Urinary bladder (tissue), 4 donors: ENCODE measurements around the gene ELAVL4. TPM values are rescaled to one million over a fixed set of nuclear protein-coding genes. Genes with fewer than 3 reads are reported as not detected.

ENCODE experiments used
- DNase-seq: peaks from one replicate; pipeline ENCODE4 v3.0.0-alpha.2; 2015; ENCODE audit errors: extremely low spot score
- H3K27ac ChIP-seq: one replicate; pipeline ENCODE4 v1.5.1; 2013; ENCODE audit warnings: low read depth, mild to moderate bottlenecking, moderate library complexity
- H3K36me3 ChIP-seq: one replicate; pipeline ENCODE4 v1.6.1; 2013; ENCODE audit warnings: mild to moderate bottlenecking, moderate library complexity; ENCODE audit not compliant: insufficient read depth
- H3K4me1 ChIP-seq: one replicate; pipeline ENCODE4 v1.6.1; 2013; ENCODE audit warnings: mild to moderate bottlenecking, moderate library complexity; ENCODE audit not compliant: insufficient read depth
- H3K4me3 ChIP-seq: one replicate; pipeline ENCODE4 v1.5.1; 2013; ENCODE audit warnings: low read depth, low read length
- WGBS: extraction: QIAGEN DNeasy Blood & Tissue Kit; methylation state at CpG from one replicate; pipeline ENCODE4 v1.1.7; 2013; 5-methylcytosine and 5-hydroxymethylcytosine counted together
- polyA plus RNA-seq: library from polyadenylated mRNA; stranded (reverse); fragments of 200-250 nt; gene quantifications from one replicate; pipeline ENCODE4 v1.2.3, GENCODE V29; 2013
- total RNA-seq: library from RNA; depleted of rRNA; stranded (reverse); fragments of >200 nt; gene quantifications from one replicate; pipeline ENCODE4 v1.2.3, GENCODE V29; 2014
- donor health status: healthy with polysubstance abuse.
- donor health status: healthy.

ELAVL4 gene
- total and polyA plus RNA-seq, 2 donors = 1.2 to 5.7 TPM

- Histone ChIP-seq H3K27ac (no peak overlapping the region), H3K4me1 (no peaks in the 10 kb centered on the region), H3K4me3 (no peak overlapping the region), H3K36me3 (no peaks in the 10 kb centered on the region)
- no peak for DNase-seq
- 69% methylated on average over 3 of the region's 3 CpGs for WGBS
Measured at GRCh38 chr1:50213505-50213904, 104.8 kb downstream of the ELAVL4 start.

GRCh38 chr1:50214717-50215116, 106.0 kb downstream of the ELAVL4 start:
- Histone ChIP-seq H3K36me3 (no peaks in the 10 kb centered on the region), H3K4me1 (no peaks in the 10 kb centered on the region), H3K4me3 (no peak overlapping the region), H3K27ac (no peak overlapping the region)
- no peak for DNase-seq
- WGBS = 68% methylated on average over 8 of the region's 8 CpGs

GRCh38 chr1:50218344-50219120, 109.8 kb downstream of the ELAVL4 start:
- 80% methylated on average over 7 of the region's 7 CpGs for WGBS
- no peaks in the 10 kb centered on the region for H3K4me1 ChIP-seq
- no peak overlapping the region for H3K27ac ChIP-seq
- no peaks in the 10 kb centered on the region for H3K36me3 ChIP-seq
- no peak for DNase-seq
- H3K4me3 ChIP-seq = no peak overlapping the region

- DNase-seq = no peak
- H3K4me1 ChIP-seq = no peaks in the 10 kb centered on the region
- no peaks in the 10 kb centered on the region for H3K36me3 ChIP-seq
- 62% methylated on average over 4 of the region's 4 CpGs for WGBS
- no peak overlapping the region for H3K4me3 ChIP-seq
- no peak overlapping the region for H3K27ac ChIP-seq
Measured at GRCh38 chr1:50228871-50229384, 120.2 kb downstream of the ELAVL4 start.

GRCh38 chr1:50231209-50231608, 122.5 kb downstream of the ELAVL4 start:
- Histone ChIP-seq H3K36me3 (no peaks in the 10 kb centered on the region), H3K4me3 (no peak overlapping the region), H3K4me1 (no peaks in the 10 kb centered on the region), H3K27ac (no peak overlapping the region)
- 43% methylated on average over 5 of the region's 5 CpGs for WGBS
- DNase-seq = no peak

- DNase-seq = no peak
- Histone ChIP-seq H3K36me3 (no peaks in the 10 kb centered on the region), H3K4me1 (no peaks in the 10 kb centered on the region), H3K4me3 (no peak overlapping the region), H3K27ac (no peak overlapping the region)
- WGBS = 50% methylated on average over 3 of the region's 3 CpGs
Measured at GRCh38 chr1:50232336-50232735, 123.6 kb downstream of the ELAVL4 start.

- H3K4me3 ChIP-seq = no peak overlapping the region
- no peak overlapping the region for H3K27ac ChIP-seq
- H3K4me1 ChIP-seq = no peaks in the 10 kb centered on the region
- H3K36me3 ChIP-seq = no peaks in the 10 kb centered on the region
- 68% methylated on average over 3 of the region's 3 CpGs for WGBS
- DNase-seq = no peak
Measured at GRCh38 chr1:50236656-50237055, 127.9 kb downstream of the ELAVL4 start.

GRCh38 chr1:50237056-50237455, 128.3 kb downstream of the ELAVL4 start:
- H3K36me3 ChIP-seq = no peaks in the 10 kb centered on the region
- no peak overlapping the region for H3K27ac ChIP-seq
- no peak for DNase-seq
- no peak overlapping the region for H3K4me3 ChIP-seq
- WGBS = 84% methylated on average over 6 of the region's 6 CpGs
- no peaks in the 10 kb centered on the region for H3K4me1 ChIP-seq

- H3K27ac ChIP-seq = no peak overlapping the region
- 31% methylated on average over 5 of the region's 5 CpGs for WGBS
- DNase-seq = no peak
- H3K4me1 ChIP-seq = no peaks in the 10 kb centered on the region
- H3K36me3 ChIP-seq = no peaks in the 10 kb centered on the region
- H3K4me3 ChIP-seq = no peak overlapping the region
Measured at GRCh38 chr1:50243939-50244338, 135.2 kb downstream of the ELAVL4 start.

- no peaks in the 10 kb centered on the region for H3K4me1 ChIP-seq
- 66% methylated on average over 1 of the region's 1 CpG for WGBS
- H3K4me3 ChIP-seq = no peak overlapping the region
- DNase-seq = no peak
- H3K36me3 ChIP-seq = no peaks in the 10 kb centered on the region
- no peak overlapping the region for H3K27ac ChIP-seq
Measured at GRCh38 chr1:50246869-50247268, 138.1 kb downstream of the ELAVL4 start.

- Histone ChIP-seq H3K4me3 (no peak overlapping the region), H3K4me1 (no peaks in the 10 kb centered on the region), H3K36me3 (no peaks in the 10 kb centered on the region), H3K27ac (no peak overlapping the region)
- 2% methylated on average over 13 of the region's 13 CpGs for WGBS
- no peak for DNase-seq
Measured at GRCh38 chr1:50251702-50252101, 143.0 kb downstream of the ELAVL4 start.

GRCh38 chr1:50252196-50252595, 143.5 kb downstream of the ELAVL4 start:
- Histone ChIP-seq H3K27ac (no peak overlapping the region), H3K36me3 (no peaks in the 10 kb centered on the region), H3K4me1 (no peaks in the 10 kb centered on the region), H3K4me3 (no peak overlapping the region)
- WGBS = 46% methylated on average over 2 of the region's 2 CpGs
- no peak for DNase-seq
